Spleen (tissue), 11 donors: ENCODE results near the gene RPS14. TPM values are rescaled to one million over a fixed set of nuclear protein-coding genes. Genes with fewer than 3 reads are reported as not detected.
A peak's percentile ranks its signal among the peaks of the same experiment; 100 is the strongest.

Experiments
- DNase-seq: peaks from one replicate; pipeline ENCODE4 v3.0.0-alpha.2; 2020
- H3K27ac ChIP-seq, 8 donors: fragments of 200-600 bp; sonication (generic) in 7 of 8; 1 replicate in 4 of 8; 2 replicates in 4 of 8; pipeline versions ENCODE4 v1.5.0 to v1.8.0; 2016 to 2021; ENCODE audit warnings: inconsistent platforms in 4 of 8, mild to moderate bottlenecking in 4 of 8, moderate library complexity in 1 of 8
- H3K27me3 ChIP-seq, 7 donors: fragments of 200-600 bp; sonication (generic) in 6 of 7; replicated peaks in 1 of 7; 1 replicate in 4 of 7; 2 replicates in 3 of 7; pipeline versions ENCODE4 v1.5.0 to v1.8.0; 2016 to 2021; ENCODE audit warnings: inconsistent platforms in 3 of 7, mild to moderate bottlenecking in 1 of 7
- H3K36me3 ChIP-seq, 6 donors: fragments of 200-600 bp; sonication (generic) in 5 of 6; 1 replicate in 4 of 6; 2 replicates in 2 of 6; pipeline versions ENCODE4 v1.5.0 to v1.8.0; 2016 to 2021; ENCODE audit warnings: inconsistent platforms in 2 of 6
- H3K4me1 ChIP-seq, 6 donors: fragments of 200-600 bp; sonication (generic) in 5 of 6; 1 replicate in 3 of 6; 2 replicates in 3 of 6; pipeline versions ENCODE4 v1.5.0 to v1.8.0; 2016 to 2021; ENCODE audit warnings: inconsistent platforms in 3 of 6
- H3K4me3 ChIP-seq, 8 donors: fragments of 200-600 bp; sonication (generic) in 7 of 8; 1 replicate in 4 of 8; 2 replicates in 4 of 8; pipeline versions ENCODE4 v1.5.0 to v1.8.0; 2016 to 2021; ENCODE audit warnings: inconsistent platforms in 4 of 8, mild to moderate bottlenecking in 4 of 8, moderate library complexity in 2 of 8
- H3K9me3 ChIP-seq, 8 donors: fragments of 200-600 bp; sonication (generic) in 7 of 8; 1 replicate in 4 of 8; 2 replicates in 4 of 8; pipeline versions ENCODE4 v1.5.0 to v1.8.0; 2016 to 2021; ENCODE audit warnings: inconsistent platforms in 4 of 8
- CTCF ChIP-seq, 11 experiments: fragments of 200-600 bp in 7 of 11; fragments of 450-650 bp in 4 of 11; sonication (generic) in 4 of 11; IDR thresholded peaks in 8 of 11; conservative IDR thresholded peaks in 3 of 11; 1 replicate in 7 of 11; 2 replicates in 4 of 11; pipeline versions ENCODE4 v1.4.0 to v1.8.0; 2016 to 2021; ENCODE audit warnings: antibody characterized with exemption in 11 of 11, inconsistent platforms in 4 of 11, mild to moderate bottlenecking in 1 of 11
- POLR2A ChIP-seq, 3 donors: fragments of 450-650 bp; IDR thresholded peaks; one replicate each; pipeline ENCODE4 v1.5.1; 2017; ENCODE audit warnings: antibody characterized with exemption in 3 of 3, mild to moderate bottlenecking in 1 of 3
- POLR2AphosphoS5 ChIP-seq, 3 donors: sonication (generic); formaldehyde crosslinking; IDR thresholded peaks; one replicate each; pipeline ENCODE4 v1.5.1; 2017; ENCODE audit warnings: antibody characterized with exemption in 3 of 3
- WGBS, 5 donors: extraction: QIAGEN DNeasy Blood & Tissue Kit in 3 of 5; methylation state at CpG; one replicate each; pipeline versions ENCODE4 v1.1.5 to v1.1.7; 2013 to 2018; 5-methylcytosine and 5-hydroxymethylcytosine counted together
- intact Hi-C: fragments of 100-400 bp; cut with DNase I; formaldehyde crosslinking; loops from one replicate; pipeline ENCODE4 v1.15.0; 2023; ENCODE audit warnings: low total_unique reads
- polyA plus RNA-seq, 3 donors: library from polyadenylated mRNA; stranded (reverse); fragments of 200-250 nt; gene quantifications; one replicate each; pipeline ENCODE4 v1.2.1, GENCODE V29; 2013
- total RNA-seq, 7 donors: library from RNA; depleted of rRNA in 3 of 7; stranded (reverse); fragments of >200 nt in 3 of 7; fragmentation: NEBNext Ultra II Directional in 4 of 7; extraction: Animal tissue kit (Norgen Biotek cat#: 25700) in 4 of 7; gene quantifications; one replicate each; pipeline versions ENCODE4 v1.1.0 to v1.2.1, GENCODE V29; 2016 to 2021
- donor health status: healthy with polysubstance abuse.
- donor health status: DM: no; HTN: no; CAD: no; lungs with moderate emphysema.
- donor health status: DM: no; HTN: no; CAD: no.
- donor health status: Bipolar disorder and iron deficiency.
- donor health status: healthy.
- donor health status: DM: no; HTN: no; CAD: no.
- donor health status: DM: yes; HTN: yes; CAD: no.

Gene RPS14
- total and polyA plus RNA-seq, 10 donors = 1,801 to 8,400 (median 2,426) TPM

DNA sequence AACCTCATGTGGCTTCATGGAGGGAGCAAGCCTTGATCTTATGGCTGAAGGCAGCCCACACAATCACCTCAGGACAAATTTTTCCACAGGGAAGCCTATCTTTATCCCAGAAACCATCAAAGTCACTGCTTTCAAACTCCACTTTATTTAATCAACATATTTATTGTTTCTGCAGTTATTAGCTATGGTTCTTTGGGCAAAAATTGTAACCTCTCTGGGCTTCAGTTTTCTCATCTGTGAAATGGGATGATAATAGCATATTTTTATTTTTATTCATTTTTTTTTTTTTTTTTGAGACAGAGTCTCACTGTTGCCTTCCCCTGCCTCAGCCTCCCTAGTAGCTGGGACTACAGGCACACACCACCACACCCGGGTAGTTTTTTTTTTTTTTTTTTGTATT is 2.1 kb upstream of the RPS14 start:
- Histone ChIP-seq H3K9me3 (no peaks in the 10 kb centered on the region), H3K27ac (no peak overlapping the region), H3K36me3 (peaks cover 2 to 15% (median 12%) of the 10 kb centered on the region in 6 donors), H3K4me1 (peaks cover 14 to 59% (median 36%) of the 10 kb centered on the region in 6 donors), H3K4me3 (no peak overlapping the region), H3K27me3 (no peaks in the 10 kb centered on the region)
- DNase-seq = no peak
- WGBS, 5 donors = 82 to 100% (median 93%) methylated on average over 1 of the region's 1 CpG
- intact Hi-C loops = no loop called here
- TF ChIP-seq POLR2A (IDR thresholded peaks at IDR 0.05) = no peak
- no peak for TF ChIP-seq POLR2AphosphoS5 (IDR thresholded peaks at IDR 0.05)
- TF ChIP-seq CTCF (IDR thresholded peaks at IDR 0.05 in 8 of 11, conservative IDR thresholded peaks at IDR 0.05 in 3 of 11) = no peak

DNA sequence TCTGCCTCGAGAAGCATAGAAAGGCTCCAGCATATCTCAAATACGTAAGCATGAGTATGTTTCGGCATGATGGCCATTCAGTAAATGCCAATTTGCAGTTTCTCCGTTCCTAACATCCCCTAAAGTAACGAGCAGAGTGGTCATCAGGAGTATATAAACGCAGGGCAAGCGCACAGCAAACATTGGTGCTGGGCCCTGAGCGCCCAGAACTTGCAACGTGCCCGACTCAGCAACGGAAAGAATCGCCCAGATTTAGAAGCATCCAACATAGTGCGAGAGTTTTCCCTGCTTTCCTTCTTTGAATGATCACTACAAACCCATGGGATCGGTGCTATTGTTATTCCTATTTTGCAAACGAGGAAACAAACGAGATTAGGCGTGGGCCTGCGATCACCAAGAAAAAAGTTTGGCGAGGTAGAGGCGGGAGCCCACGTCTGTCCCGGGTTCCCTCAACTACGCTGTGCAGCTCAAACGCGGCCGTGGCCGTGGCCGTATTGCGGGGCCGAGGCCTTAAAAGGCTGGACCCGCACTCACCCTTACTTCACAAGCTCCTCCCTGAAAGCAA is 505 bp downstream of the RPS14 start:
- peaks cover 14 to 58% (median 33%) of the 10 kb centered on the region in 6 donors for H3K4me1 ChIP-seq
- H3K27ac ChIP-seq = peak overlapping the region; percentile 92 to 98 (median 96)
- peaks cover 2 to 40% (median 37%) of the 10 kb centered on the region in 6 donors for H3K36me3 ChIP-seq
- DNase-seq = no peak
- TF ChIP-seq CTCF (IDR thresholded peaks at IDR 0.05 in 8 of 11, conservative IDR thresholded peaks at IDR 0.05 in 3 of 11) (no peak), POLR2A (IDR thresholded peaks at IDR 0.05) (no peak), POLR2AphosphoS5 (IDR thresholded peaks at IDR 0.05) (no peak)
- H3K4me3 ChIP-seq = peak overlapping the region; percentile 60 to 92 (median 70)
- 0 to 1% (median 0%) methylated on average over 15 to 31 of the region's 31 CpGs for WGBS, 5 donors
- H3K27me3 ChIP-seq = no peaks in the 10 kb centered on the region
- intact Hi-C loops = no loop called here
- H3K9me3 ChIP-seq = no peaks in the 10 kb centered on the region

DNA sequence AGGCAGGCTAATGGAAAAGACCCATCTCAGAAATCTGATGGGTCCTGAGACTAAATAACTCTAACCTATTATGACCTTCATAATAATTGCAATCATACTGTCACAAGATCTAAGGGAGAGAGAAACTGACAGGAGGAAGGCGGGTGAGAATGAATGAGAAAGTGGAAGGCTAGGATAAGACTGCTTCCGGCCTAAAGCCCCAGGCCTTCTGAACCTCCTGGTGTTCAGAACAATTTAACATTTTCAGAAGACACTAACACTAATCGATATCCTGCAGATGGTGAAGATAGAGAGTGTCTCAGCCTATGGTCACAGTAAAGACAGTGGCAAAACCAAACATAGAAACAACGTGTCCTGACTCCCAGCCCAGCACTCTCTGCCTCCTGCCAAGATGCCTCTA is 1.2 kb downstream of the RPS14 start:
- H3K36me3 ChIP-seq = peaks cover 2 to 47% (median 44%) of the 10 kb centered on the region in 6 donors
- H3K4me3 ChIP-seq = peak overlapping the region; percentile 60 to 92 (median 70)
- TF ChIP-seq POLR2A (IDR thresholded peaks at IDR 0.05) (no peak), POLR2AphosphoS5 (IDR thresholded peaks at IDR 0.05) (no peak), CTCF (IDR thresholded peaks at IDR 0.05 in 8 of 11, conservative IDR thresholded peaks at IDR 0.05 in 3 of 11) (no peak)
- peak overlapping the region; percentile 92 to 98 (median 96) for H3K27ac ChIP-seq
- intact Hi-C loops = no loop called here
- no peaks in the 10 kb centered on the region for H3K9me3 ChIP-seq
- H3K27me3 ChIP-seq = no peaks in the 10 kb centered on the region
- DNase-seq = no peak
- 10 to 17% (median 11%) methylated on average over 4 of the region's 4 CpGs for WGBS, 5 donors
- H3K4me1 ChIP-seq = peaks cover 14 to 51% (median 30%) of the 10 kb centered on the region in 6 donors

- peaks cover 14 to 45% (median 28%) of the 10 kb centered on the region in 6 donors for H3K4me1 ChIP-seq
- TF ChIP-seq CTCF (IDR thresholded peaks at IDR 0.05 in 8 of 11, conservative IDR thresholded peaks at IDR 0.05 in 3 of 11) (no peak), POLR2AphosphoS5 (IDR thresholded peaks at IDR 0.05) (no peak), POLR2A (IDR thresholded peaks at IDR 0.05) (no peak)
- H3K27me3 ChIP-seq = no peaks in the 10 kb centered on the region
- intact Hi-C loops = no loop called here
- H3K9me3 ChIP-seq = no peaks in the 10 kb centered on the region
- peak overlapping the region in 1 of 8 donors; percentile 94 for H3K27ac ChIP-seq
- H3K36me3 ChIP-seq = peaks cover 2 to 59% (median 50%) of the 10 kb centered on the region in 6 donors
- WGBS, 5 donors = 86 to 95% (median 92%) methylated on average over 6 of the region's 6 CpGs
- peak overlapping the region in 1 of 8 donors; percentile 92 for H3K4me3 ChIP-seq
- DNase-seq = no peak
Observed at GRCh38 chr5:150447188-150447587, 2.4 kb downstream of the RPS14 start.
